Stimulated activated CD4-positive, alpha-beta T cell treated with anti-CD3 and anti-CD28 coated beads, Interleukin-12 subunit alpha, Interleukin-12 subunit beta, amount 100 ng/mL, for 48 hours (primary cell): Measurements from ENCODE around the gene RYR2.

Experiments
- DNase-seq, 3 donors: peaks; one replicate each; pipeline ENCODE4 v3.0.0-alpha.2; 2020; ENCODE audit warnings: low read depth in 2 of 3, low spot score in 1 of 3

RYR2 gene

DNA sequence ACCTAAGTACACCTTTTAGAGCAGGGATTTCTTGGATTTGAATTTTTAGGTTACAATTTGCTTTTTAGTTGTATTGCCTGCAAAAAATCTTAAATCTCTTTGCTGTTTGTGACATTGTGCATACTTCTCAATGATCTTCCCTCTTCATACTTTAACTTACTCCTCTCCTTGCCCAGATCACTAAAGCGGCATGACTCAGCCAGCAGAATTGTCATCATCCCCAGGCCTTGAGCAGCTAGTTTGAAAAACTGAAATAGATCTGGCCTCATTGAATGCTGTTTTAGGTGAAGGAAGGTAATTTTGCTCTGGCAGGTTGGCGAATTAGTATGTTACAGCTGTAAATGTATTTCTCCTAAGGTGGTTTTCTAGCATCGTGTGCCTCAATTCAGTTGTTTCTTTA lies 145.9 kb downstream of the RYR2 start:
- no peak for DNase-seq

- DNase-seq: no peak
These were observed 149.4 kb downstream of the RYR2 start for GRCh38 chr1:237191403-237191802.

DNA sequence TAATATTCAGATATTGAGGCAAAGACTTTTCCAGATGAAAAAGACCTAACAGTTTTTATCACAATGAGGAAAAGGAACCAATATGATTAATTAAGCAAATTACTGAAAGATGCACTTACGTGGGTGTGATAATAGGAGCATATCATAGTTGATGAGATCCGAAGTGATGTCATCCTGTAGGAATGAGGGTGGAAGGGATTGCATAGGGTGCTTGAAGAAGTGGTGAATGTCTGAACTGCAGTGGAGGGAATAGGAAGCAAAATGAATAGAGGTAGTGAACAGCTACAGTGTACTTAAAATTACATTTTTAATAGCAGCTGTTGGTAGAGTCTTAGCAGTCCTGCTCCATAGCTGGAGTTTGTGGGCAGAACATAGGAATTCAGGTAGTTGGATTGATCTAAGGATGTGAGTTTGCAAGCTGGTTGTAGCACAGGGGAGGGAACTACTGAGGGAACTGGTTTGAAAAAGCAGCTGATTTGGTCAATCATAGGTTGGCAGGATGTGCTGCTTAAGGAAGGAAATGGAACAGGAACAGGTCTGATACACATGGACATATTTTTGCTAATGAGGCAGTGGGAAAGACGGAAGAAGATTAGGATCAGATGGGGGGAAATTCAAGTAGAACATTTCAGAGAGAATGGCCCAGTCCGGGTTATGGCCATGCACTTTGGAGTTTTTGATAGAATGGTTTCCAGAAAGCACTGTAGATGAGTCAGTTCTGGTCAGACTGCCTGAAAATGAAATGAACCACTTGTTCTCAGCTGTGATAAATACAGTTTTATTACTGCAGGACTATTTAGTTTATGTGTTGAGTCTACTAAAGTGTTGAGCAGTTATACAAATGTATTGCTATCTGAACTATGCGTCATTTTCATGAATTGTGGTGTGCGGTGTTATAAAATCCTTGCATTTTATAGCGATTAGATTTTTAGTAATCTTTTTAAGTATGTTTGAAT lies 155.8 kb downstream of the RYR2 start:
- DNase-seq: no peak

- no peak for DNase-seq
These were observed 157.0 kb downstream of the RYR2 start for GRCh38 chr1:237199026-237199425.

- no peak for DNase-seq
These were observed 159.2 kb downstream of the RYR2 start for GRCh38 chr1:237201155-237201554.

- no peak for DNase-seq
These were observed 162.9 kb downstream of the RYR2 start for GRCh38 chr1:237204841-237205240.

DNA sequence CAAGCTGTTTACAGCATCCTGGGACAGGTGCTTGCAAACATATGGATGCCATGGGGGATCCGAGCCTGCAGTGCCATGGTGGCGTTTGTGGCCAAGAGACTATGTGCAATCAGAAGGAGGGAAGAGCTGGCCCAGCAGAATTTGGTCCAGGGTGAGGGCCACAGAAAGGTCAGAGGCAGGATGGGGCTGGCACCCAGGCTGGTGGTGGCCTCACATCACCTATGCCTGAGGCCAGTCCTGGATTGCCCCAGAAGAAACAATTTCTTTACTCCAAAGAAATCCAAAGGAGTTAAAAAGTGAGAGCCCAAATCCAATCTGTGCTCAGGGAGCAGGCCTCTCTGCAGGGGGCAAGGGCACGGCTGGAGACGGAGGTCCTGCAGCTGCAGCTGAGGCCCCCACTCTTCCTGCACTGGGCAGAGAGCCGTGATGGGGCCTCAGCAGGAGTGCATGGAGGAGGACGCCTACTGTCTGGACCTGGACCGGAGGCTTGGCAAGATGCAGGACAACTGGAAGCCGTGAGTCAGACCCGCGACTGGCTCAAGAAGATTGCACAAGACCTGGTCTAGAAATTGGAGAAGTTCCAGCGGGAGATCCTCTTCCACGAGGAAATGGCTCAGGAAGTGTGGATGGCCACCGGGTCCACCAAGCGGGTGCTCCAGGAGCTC lies 163.5 kb downstream of the RYR2 start:
- DNase-seq: no peak

GRCh38 chr1:237206065-237206414 lies 164.1 kb downstream of the RYR2 start:
- no peak for DNase-seq

DNA sequence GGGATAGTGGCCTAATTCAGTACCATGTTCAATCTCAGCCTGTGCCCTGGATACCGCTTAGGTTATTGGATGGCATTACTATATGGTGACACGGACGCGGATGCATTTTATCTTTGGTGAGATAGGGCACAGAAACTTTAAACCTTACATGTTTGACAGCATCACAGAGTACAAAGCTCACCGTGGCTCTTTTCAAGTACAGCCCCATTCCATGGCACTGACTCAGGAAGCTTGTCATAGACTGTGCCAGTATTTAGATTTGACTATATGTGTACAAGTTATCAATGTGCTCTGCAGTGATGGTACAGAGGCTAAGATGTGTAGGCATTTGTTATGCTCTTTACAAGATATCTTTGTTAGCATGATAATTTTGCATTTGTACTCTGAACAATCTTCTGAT lies 169.0 kb downstream of the RYR2 start:
- DNase-seq: no peak

DNA sequence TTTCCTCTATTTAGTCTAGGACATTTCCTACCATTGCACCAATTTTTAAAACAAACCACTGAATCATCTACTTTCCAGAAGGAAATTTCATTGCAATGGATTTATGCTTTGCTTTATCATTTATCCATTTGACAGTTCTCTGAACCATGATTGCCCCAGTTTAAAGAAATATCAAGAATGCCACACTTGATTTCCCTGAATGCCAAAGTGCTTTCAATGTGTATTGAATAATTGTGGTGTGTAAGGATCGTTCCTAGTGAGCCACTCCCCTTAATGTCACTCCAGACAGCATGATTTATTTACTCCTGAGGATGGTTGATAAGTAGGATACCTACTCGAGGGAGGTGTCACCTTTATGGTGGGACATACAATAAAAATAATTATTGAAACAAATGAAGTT lies 169.6 kb downstream of the RYR2 start:
- no peak for DNase-seq

- DNase-seq: no peak
These were observed 178.0 kb downstream of the RYR2 start for GRCh38 chr1:237219751-237220642.

DNA sequence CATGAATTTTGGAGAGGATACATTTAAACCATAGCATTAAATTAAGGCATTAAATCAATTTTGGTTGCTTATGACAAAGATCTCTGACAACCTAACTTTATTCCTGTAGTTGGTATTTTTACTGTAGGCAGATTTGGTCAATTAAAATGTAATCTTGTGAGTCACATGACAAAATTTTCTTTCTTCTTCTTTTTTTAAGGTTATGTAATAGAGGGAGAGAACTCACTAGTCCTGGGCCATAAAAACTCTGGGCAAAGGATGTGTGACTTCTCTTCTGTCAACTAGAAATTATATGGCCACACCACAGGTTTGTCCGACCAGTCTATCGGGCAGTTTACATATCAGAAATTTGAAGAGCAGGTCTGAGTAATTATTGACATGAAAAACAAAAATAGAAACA lies 181.4 kb downstream of the RYR2 start:
- no peak for DNase-seq

GRCh38 chr1:237226177-237226944 lies 184.4 kb downstream of the RYR2 start:
- DNase-seq: no peak

GRCh38 chr1:237227476-237227875 lies 185.5 kb downstream of the RYR2 start:
- DNase-seq: no peak

DNA sequence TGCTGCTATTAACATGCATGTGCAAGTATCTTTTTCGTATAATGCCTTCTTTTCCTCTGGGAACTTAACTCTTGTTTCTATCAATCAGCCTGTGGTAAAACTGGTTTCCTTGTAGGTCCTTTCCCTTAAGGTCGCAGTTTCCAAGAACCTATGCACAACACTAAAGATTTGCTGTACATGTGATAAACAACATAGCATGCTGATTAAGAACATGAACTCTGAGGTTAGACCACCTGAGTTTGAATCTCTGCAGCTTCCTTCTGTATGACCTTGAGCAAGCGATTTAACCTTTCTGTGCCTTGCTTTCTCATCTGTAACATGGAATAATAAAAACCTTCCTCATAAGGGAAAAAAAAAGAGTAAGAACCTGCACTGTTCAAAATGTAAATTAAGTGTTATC lies 186.4 kb downstream of the RYR2 start:
- no peak for DNase-seq

DNA sequence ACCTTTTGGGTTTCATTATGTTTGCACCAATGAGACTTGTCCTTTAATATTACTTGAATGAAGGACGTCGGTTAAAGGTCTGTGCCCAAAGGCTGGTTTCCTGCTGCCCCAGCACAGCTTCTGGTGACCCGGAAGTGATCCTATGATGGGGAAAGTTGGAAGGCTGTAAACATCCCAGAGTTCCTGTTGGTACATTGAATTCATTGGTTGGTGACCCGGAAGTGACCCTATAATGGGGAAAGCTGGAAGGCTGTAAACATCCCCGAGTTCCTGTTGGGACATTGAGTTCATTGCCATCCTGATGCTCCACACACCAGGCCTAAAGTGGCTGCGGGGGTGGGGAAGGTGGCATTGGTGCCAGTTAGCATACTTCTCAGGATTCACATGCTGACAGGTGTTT lies 187.3 kb downstream of the RYR2 start:
- DNase-seq: no peak

DNA sequence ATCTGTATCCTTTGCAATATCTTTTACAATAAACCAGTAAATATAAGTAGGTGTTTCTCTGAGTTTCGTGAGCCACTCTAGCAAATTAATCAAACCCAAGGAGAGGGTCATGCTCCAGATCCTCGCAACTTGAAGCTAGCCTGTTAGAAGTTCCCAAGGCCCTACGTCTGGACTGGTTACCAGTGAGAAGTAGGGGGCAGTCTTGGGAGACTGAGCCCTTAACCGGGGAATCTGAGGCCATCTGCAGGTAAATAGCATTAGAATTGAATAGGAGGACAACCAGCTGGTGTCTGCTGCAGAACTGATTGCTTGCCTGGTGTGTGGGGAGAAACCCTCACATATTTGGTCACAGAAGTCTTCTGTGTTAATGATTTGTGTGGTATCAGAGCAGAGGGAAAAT lies 190.5 kb downstream of the RYR2 start:
- DNase-seq: no peak

DNA sequence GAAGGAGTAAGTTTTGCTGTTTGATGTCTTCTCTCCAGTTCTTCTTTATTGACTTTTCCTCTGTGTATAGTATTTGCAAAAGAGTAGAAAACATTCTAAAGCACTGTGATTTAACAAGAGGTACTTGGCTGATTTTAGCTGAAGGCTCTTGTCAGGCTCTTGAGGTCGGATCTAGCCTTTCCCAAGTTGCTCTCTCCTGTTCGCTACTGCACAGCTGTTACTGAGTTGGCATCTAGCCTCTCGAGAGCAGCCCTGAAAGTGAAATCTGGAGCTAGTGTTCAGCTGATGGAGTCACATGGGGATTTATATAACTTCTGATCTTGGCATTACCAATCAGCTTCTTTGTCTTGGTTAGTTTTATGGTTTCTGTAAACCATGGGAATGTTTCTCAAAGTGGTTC lies 193.1 kb downstream of the RYR2 start:
- DNase-seq: no peak

DNA sequence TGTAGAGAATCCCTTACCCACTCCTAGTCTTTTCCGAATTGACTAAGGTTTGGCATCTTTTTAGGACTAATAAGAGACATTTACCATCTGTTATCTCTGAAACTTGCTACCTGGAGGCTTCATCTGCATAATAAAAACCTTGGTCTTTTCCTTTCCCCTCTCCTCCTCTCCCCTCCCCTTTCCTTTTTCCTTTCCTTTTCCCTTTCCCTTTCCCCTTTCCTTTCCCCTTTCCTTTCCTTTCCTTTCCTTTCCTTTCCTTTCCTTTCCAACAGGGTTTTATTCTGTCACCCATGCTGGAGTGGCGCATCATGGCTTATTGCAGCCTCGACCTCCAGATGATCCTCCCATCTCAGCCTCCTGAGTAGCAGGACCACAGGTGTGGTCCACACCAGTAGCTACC lies 195.7 kb downstream of the RYR2 start:
- DNase-seq: no peak

DNA sequence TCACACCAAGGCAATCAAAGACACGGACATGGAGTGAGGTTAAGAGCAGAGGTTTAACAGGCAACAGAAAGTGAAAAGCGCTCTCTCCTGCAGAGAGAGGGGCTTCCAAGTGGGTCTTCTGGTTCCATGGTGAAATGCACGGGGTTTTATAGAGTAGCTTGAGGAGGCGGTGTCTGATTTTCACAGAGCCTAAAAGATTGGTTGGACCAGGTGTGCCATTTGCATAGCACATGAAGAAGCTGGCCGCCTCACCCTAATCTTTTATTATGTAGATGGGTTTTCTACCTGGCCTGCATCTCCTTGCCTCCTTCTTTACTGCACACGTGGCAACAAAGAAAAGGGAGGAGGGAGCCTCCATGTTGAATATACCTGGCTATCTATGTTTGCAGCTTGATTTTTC lies 197.3 kb downstream of the RYR2 start:
- no peak for DNase-seq

DNA sequence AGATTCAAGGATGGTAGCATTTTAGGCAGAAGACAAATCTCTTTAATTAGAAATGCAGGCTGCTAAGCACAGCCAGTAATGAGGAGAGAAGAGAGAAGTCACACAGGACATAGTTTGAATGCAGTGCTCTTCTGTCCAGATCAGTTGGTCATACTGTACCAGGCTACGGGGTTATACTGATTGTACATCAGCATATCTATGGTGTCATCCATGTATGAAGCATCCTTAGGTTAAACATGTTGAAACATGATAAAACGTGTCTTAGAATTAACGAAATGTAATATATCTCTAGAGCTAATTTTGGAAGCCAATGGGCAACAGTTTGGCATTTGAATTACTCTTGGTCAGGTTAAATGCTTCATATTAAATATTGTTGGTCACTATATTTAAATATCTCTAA lies 199.1 kb downstream of the RYR2 start:
- DNase-seq: no peak
